NCI-H748 (cell line): ENCODE results near the gene RNPEPL1.
"Not testable (repeated sequence)": the region's sequence is repeated elsewhere in the genome, so short reads cannot be mapped to it uniquely, and the experiment has no call there.

Experiments used
- DNase-seq: peaks from one replicate; lab custom pipeline; 2025; ENCODE audit not compliant: unreplicated experiment; lab: John Stamatoyannopoulos, UW

Gene RNPEPL1

GRCh38 chr2:240603081-240603835, 35.0 kb downstream of the RNPEPL1 start:
- no peak for DNase-seq

- DNase-seq = no peak
Measured at GRCh38 chr2:240603846-240604245, 35.6 kb downstream of the RNPEPL1 start.

GRCh38 chr2:240604291-240604938, 36.1 kb downstream of the RNPEPL1 start:
- peak; percentile 74 for DNase-seq

- no peak for DNase-seq
Measured at GRCh38 chr2:240604939-240605716, 36.8 kb downstream of the RNPEPL1 start.

GRCh38 chr2:240605867-240606743, 37.8 kb downstream of the RNPEPL1 start:
- DNase-seq = no peak

- DNase-seq = no peak
Measured at GRCh38 chr2:240611601-240612210, 43.4 kb downstream of the RNPEPL1 start.

- no peak for DNase-seq
Measured at GRCh38 chr2:240613781-240614180, 45.5 kb downstream of the RNPEPL1 start.

- DNase-seq = no peak
Measured at GRCh38 chr2:240614391-240614790, 46.1 kb downstream of the RNPEPL1 start.

GRCh38 chr2:240615396-240615795, 47.1 kb downstream of the RNPEPL1 start:
- no peak for DNase-seq

GRCh38 chr2:240615820-240616547, 47.7 kb downstream of the RNPEPL1 start:
- no peak for DNase-seq

- not testable (repeated sequence) for DNase-seq
Measured at GRCh38 chr2:240616860-240617666, 48.8 kb downstream of the RNPEPL1 start.

GRCh38 chr2:240618776-240619175, 50.5 kb downstream of the RNPEPL1 start:
- DNase-seq = no peak

GRCh38 chr2:240619506-240620148, 51.3 kb downstream of the RNPEPL1 start:
- DNase-seq = no peak

- DNase-seq = no peak
Measured at GRCh38 chr2:240620149-240620731, 52.0 kb downstream of the RNPEPL1 start.

GRCh38 chr2:240620859-240621258, 52.6 kb downstream of the RNPEPL1 start:
- no peak for DNase-seq

GRCh38 chr2:240622060-240622411, 53.8 kb downstream of the RNPEPL1 start:
- DNase-seq = no peak

GRCh38 chr2:240622531-240623235, 54.4 kb downstream of the RNPEPL1 start:
- DNase-seq = no peak
